ENCODE data around the gene COA1. TPM values are rescaled to one million over a fixed set of nuclear protein-coding genes. Genes with fewer than 3 reads are reported as not detected.

The COA1 gene
- total and polyA plus RNA-seq, 9 of the 15 experiments (the other 6 are each of a cell fraction or from before 2014, with no cell fraction given): 98.9 to 463 (median 181) TPM

DNA sequence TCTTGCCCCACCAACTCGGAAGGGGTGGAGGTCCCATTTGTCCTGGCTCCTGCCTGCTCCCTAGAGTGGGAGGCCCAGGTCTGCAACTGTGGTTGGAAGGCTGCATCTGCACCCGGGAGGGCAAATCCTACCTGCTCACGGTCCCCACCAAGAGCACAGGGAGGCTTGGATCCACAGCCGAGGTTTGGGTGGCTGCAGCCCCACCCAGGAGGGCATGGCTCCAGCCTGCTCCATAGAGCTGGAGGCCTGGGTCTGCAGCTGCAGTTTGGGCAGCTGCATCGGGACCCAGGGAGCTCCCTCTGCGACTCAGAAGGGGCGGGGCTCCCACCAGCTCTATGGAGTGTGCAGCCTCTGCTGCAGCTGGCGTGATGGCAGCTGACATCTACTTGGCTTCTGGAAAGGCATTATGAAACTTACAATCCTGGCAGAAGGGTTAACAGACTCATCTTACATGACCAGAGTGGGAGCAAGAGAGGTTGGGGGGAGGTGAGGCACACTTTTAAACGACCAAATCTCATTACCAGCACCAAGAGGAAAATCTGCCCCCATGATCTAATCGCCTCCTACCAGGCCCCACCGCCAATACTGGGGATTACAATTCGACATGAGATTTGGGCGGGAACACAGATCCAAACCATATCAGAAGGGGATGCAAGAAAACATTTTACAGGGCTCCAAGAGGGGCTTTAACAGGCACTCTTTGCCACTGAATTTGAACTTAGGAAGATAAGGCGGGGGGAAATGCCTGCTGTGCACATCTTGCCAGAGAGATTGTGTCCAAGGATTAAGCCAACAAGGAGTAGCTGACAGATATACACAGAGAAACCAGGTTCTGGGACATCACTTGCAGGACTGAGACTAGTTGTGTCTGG, 20.9 kb upstream of the COA1 start (continued):
- TF ChIP-seq, protein P1, sequence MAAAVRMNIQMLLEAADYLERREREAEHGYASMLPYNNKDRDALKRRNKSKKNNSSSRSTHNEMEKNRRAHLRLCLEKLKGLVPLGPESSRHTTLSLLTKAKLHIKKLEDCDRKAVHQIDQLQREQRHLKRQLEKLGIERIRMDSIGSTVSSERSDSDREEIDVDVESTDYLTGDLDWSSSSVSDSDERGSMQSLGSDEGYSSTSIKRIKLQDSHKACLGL (CRISPR knock-in tag; IDR thresholded peaks at IDR 0.05; ENCODE audit: borderline replicate concordance, poor library complexity, severe bottlenecking): no peak
- TF ChIP-seq, protein P2, sequence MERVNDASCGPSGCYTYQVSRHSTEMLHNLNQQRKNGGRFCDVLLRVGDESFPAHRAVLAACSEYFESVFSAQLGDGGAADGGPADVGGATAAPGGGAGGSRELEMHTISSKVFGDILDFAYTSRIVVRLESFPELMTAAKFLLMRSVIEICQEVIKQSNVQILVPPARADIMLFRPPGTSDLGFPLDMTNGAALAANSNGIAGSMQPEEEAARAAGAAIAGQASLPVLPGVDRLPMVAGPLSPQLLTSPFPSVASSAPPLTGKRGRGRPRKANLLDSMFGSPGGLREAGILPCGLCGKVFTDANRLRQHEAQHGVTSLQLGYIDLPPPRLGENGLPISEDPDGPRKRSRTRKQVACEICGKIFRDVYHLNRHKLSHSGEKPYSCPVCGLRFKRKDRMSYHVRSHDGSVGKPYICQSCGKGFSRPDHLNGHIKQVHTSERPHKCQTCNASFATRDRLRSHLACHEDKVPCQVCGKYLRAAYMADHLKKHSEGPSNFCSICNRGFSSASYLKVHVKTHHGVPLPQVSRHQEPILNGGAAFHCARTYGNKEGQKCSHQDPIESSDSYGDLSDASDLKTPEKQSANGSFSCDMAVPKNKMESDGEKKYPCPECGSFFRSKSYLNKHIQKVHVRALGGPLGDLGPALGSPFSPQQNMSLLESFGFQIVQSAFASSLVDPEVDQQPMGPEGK (CRISPR knock-in tag; IDR thresholded peaks at IDR 0.05; ENCODE audit: borderline replicate concordance): no peak
- no peak for TF ChIP-seq HNRNPUL1 (IDR thresholded peaks at IDR 0.05; ENCODE audit: low read length)
- TF ChIP-seq ATF7 (IDR thresholded peaks at IDR 0.05): peak; percentile 45; the same call in 1 of the 2 replicates
- TF ChIP-seq FOXK1 (CRISPR knock-in tag; IDR thresholded peaks at IDR 0.05; ENCODE audit: borderline replicate concordance): no peak
- TF ChIP-seq ZNF23 (CRISPR knock-in tag; IDR thresholded peaks at IDR 0.05): no peak
- no peak for TF ChIP-seq TRIM28 (IDR thresholded peaks at IDR 0.05)
- TF ChIP-seq PPARD (CRISPR knock-in tag; IDR thresholded peaks at IDR 0.05): no peak
- no peak for TF ChIP-seq ZNF175 (CRISPR knock-in tag; IDR thresholded peaks at IDR 0.05; ENCODE audit: low read depth)
- TF ChIP-seq, protein P3, sequence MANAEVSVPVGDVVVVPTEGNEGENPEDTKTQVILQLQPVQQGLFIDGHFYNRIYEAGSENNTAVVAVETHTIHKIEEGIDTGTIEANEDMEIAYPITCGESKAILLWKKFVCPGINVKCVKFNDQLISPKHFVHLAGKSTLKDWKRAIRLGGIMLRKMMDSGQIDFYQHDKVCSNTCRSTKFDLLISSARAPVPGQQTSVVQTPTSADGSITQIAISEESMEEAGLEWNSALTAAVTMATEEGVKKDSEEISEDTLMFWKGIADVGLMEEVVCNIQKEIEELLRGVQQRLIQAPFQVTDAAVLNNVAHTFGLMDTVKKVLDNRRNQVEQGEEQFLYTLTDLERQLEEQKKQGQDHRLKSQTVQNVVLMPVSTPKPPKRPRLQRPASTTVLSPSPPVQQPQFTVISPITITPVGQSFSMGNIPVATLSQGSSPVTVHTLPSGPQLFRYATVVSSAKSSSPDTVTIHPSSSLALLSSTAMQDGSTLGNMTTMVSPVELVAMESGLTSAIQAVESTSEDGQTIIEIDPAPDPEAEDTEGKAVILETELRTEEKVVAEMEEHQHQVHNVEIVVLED (CRISPR knock-in tag; IDR thresholded peaks at IDR 0.05): no peak
- TF ChIP-seq POLR2A (conservative IDR thresholded peaks at IDR 0.05): no peak
- no peak for TF ChIP-seq ZNF184 (CRISPR knock-in tag; IDR thresholded peaks at IDR 0.05)
- TF ChIP-seq, protein P4, sequence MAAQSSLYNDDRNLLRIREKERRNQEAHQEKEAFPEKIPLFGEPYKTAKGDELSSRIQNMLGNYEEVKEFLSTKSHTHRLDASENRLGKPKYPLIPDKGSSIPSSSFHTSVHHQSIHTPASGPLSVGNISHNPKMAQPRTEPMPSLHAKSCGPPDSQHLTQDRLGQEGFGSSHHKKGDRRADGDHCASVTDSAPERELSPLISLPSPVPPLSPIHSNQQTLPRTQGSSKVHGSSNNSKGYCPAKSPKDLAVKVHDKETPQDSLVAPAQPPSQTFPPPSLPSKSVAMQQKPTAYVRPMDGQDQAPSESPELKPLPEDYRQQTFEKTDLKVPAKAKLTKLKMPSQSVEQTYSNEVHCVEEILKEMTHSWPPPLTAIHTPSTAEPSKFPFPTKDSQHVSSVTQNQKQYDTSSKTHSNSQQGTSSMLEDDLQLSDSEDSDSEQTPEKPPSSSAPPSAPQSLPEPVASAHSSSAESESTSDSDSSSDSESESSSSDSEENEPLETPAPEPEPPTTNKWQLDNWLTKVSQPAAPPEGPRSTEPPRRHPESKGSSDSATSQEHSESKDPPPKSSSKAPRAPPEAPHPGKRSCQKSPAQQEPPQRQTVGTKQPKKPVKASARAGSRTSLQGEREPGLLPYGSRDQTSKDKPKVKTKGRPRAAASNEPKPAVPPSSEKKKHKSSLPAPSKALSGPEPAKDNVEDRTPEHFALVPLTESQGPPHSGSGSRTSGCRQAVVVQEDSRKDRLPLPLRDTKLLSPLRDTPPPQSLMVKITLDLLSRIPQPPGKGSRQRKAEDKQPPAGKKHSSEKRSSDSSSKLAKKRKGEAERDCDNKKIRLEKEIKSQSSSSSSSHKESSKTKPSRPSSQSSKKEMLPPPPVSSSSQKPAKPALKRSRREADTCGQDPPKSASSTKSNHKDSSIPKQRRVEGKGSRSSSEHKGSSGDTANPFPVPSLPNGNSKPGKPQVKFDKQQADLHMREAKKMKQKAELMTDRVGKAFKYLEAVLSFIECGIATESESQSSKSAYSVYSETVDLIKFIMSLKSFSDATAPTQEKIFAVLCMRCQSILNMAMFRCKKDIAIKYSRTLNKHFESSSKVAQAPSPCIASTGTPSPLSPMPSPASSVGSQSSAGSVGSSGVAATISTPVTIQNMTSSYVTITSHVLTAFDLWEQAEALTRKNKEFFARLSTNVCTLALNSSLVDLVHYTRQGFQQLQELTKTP (IDR thresholded peaks at IDR 0.05; ENCODE audit: low read depth in 1 of 2, partially characterized antibody in 2 of 2): peak in 1 of 2 experiments; percentile 53
- no peak for TF ChIP-seq E2F3 (CRISPR knock-in tag; IDR thresholded peaks at IDR 0.05)
- no peak for TF ChIP-seq TCF7 (IDR thresholded peaks at IDR 0.05; ENCODE audit: borderline replicate concordance)
- no peak for TF ChIP-seq EHMT2 (IDR thresholded peaks at IDR 0.05)
- TF ChIP-seq TRIM24 (IDR thresholded peaks at IDR 0.05): peak; percentile 40 to 78; a peak in 3 of 4 replicates
- no peak for TF ChIP-seq SLC30A9 (CRISPR knock-in tag; IDR thresholded peaks at IDR 0.05)
- TF ChIP-seq ZSCAN32 (CRISPR knock-in tag; IDR thresholded peaks at IDR 0.05): no peak
- TF ChIP-seq ZNF253 (CRISPR knock-in tag; conservative IDR thresholded peaks at IDR 0.05): no peak
- TF ChIP-seq DACH1 (IDR thresholded peaks at IDR 0.05; ENCODE audit: partially characterized antibody): no peak
- no peak for TF ChIP-seq ZFP30 (CRISPR knock-in tag; IDR thresholded peaks at IDR 0.05; ENCODE audit: borderline replicate concordance)
